NCI-H82 treated with DMSO at 0.1 percent for 48 hours (cell line): ENCODE data around the gene SYNDIG1.

Experiments
- DNase-seq: peaks from one replicate; lab custom pipeline; 2025; ENCODE audit not compliant: unreplicated experiment; lab: John Stamatoyannopoulos, UW

Gene SYNDIG1

DNA sequence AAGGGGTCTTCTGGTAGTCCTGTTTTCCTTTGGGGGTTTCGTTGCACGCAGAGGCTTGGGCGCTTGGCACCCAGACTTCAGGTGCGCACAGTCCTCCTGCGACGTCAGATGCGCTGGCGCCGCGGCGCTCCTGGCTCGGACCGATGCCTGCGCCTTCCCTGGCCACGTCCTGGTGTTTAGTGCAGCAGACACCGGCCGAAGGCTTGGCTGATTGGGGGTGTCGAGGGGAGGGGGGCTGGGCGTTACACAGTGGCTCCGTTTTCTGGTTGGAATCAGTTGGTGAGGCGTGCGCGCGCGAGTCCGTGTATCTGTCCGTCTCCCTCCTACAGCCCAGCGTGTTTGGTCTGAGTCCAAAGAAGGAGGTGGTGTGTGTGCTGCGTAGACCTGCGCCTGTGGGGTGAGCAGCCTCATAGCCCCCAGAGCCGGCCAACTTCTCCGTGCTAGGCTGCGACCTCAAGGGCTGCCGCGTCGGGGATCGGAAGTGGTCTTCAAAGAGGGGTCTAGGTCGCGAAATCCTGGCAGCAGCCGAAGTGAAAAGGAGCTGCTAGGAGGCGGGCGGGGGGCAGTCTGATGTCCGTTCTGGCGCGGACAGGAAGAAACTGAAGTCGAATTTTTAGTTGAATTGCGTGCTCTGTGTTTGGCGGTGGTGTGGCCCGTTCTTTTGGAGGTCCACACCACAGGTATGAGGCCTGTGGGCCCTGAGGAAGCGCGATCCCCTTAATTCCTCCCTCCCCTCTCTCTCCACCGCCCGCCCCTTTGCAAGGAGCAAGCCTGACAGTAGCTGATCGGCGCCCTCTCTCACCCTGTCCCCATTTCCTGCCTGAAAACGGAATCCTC, 1.5 kb downstream of the SYNDIG1 start:
- peak; percentile 1 for DNase-seq

DNA sequence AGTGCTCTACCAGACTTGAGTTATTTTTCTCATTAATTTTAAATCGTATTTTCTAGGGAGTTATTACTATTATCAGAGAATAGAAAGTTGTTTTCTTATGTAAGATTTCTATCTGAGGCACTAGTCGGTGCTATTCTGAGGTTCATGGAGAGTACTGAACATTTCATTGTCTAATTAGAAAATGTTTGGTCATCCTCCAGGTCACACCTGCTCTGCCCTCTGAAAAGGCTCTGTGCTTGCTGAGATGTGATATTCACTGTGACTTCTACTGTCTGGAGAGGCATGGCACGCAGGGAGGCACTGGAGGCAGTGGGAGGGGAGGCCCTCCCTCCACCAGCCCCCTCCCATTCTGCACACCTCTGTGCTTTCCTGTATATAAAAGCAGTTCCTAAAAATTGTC, 3.0 kb downstream of the SYNDIG1 start:
- no peak for DNase-seq

DNA sequence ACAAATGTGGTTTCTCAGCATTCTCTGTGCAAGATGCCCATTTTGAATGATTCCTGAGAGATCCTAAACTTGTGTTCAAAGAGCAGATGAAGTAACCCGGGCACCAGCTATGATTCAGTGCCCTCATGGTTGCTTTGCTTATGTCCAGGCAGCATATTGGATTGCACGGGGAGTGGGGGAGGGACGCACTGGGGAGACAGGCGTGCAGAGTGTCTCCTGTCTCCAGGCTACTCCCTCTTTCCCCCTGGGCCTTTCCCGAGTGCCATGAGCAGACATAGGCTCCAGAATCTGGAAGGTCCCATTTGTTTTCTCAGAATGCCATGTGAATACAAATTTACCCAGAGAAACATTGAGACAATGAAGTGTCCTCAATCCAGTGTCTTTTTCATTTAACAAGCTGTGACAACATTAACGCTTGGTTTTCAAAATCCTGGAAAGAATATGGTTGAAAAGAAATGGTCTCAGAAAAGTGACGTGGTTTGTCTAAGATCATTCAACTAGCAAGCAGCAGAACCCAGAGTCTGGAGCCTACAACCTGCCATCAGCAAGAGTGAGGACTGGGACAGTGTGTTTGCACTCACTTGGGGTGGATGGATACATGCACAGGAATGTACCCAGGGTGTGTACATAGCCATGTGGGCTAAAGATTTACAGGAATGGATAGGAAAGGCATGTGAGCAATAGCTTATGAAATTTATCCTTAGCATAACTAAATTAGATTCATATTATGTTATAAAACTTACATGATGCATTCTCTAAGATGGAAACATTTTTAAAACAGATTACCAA, 4.2 kb downstream of the SYNDIG1 start:
- no peak for DNase-seq

DNA sequence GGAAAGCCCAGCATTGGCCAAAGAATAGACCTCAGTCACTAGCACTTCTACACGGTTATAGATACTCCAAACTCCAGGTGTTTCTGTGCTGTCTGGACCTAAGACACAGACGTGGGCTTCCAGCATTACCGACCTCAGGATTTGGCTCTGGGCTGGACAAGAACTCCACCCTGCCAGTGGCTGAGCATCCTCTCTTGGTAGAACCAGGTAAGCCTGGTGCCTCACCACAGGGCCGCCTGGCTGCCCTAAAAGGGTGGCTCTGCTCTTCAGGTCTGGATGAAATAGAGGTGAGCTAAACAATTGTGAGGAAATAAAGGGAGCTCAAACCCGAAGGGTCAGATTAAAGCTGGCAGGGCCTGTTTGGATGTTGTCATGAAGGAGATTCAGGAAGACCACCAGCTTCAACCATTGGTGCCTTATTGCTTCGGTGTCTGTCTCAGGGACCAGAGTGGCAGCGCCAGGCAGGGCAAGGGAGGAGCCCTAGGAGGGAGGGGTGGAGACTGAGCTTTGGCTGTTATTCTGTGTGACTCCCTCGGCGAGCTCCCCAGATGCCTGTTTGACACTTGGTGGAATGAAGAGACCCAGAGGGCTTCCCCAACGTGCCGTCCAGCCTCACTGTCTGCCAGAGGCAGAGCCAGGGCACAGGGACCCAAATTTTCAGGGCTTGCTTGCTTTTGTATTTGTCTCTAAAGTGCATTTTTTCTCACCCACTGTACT, 8.6 kb downstream of the SYNDIG1 start:
- no peak for DNase-seq

DNA sequence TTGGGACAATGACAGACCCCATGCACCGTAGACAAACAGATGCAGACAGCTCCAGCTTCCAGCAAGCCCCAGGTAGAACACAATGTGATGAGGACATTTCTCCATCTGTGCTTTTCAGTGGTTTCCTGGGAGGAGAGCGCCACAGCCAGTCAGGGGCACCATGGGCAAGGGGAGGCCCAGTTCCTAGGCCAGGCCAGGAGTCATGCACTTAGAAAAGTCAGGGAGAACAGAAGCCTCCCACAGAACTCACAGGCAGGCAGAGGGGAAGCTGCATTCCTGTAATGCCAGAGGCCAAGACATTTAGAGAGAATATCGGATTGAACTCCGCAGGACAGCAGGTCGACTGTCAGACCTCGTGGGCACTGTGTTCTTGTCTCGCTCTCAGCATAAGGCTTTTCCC, 9.2 kb downstream of the SYNDIG1 start:
- DNase-seq: no peak

DNA sequence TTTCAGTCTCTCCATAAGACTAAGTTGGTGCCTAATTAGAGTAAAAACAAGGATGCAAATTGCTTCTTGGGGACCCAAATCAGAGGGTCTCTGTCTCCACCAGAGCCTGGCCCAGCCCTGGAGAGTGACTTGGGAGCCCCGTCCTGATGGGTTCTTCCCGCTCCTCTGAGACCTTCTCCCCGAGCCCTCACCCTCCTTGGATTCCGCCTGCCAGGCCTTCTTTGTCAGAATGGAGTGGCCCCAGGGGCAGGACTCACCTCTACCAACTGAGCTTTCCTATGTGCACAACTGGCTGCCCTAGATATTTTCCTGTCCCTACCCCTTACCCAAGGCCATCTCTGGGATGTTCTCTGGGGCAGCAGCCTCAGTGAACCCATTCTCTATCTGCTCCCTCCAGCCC, 9.7 kb downstream of the SYNDIG1 start:
- DNase-seq: no peak

DNA sequence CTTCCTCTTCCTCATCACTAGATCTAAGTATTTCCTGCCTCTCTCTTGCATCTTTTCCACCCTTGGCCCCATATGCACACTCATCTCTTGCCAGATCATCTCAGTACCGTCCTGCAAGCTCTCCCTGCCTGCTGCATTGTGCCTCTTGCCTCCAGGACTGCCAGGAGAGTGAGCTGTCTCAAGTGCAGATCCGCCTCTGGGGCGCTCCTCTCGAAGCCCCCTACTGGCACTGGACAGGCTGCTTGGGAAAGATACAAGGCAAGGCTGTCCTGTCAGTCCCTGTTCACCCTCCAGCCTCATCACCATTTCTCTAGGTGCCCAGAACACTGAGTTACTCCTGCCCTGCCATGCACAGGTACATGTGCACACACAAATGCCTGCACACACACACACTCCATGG, 10.2 kb downstream of the SYNDIG1 start:
- no peak for DNase-seq

DNA sequence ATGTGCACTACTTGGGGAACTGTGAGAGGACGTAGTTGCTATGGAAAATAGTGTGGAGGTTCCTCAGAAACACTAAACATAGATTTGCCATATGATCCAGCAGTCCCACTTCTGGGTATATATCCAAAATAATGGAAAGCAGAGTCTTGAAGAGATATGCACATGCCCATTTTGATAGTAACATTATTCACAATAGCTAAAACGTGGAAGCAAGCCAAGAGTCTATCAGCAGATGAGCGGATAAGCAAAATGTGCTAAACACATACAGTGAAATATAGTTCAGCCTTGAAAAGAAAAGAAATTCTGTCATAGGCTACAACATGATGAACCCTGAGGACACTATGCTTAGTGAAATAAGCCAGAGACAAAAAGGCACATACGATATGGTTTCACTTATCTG, 11.1 kb downstream of the SYNDIG1 start:
- DNase-seq: no peak

DNA sequence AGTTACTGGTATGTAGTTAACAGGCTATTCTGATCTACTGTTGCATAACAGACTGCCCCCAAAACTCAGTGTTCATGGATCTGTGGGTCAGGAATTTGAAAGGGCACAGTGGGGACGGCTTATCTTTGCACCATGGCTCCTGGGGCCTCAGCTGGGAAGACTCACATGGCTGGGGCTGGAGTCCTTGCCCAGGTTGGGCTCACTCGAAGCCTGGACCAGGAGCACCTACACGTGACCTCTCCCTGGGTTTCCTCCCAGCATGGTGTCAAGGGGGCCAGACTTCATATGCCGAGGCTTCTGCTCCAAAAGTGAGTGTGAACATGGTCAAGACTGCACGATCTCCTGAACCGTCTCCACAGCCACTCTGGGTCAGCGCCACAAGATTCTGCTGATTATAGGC, 11.7 kb downstream of the SYNDIG1 start:
- no peak for DNase-seq

DNA sequence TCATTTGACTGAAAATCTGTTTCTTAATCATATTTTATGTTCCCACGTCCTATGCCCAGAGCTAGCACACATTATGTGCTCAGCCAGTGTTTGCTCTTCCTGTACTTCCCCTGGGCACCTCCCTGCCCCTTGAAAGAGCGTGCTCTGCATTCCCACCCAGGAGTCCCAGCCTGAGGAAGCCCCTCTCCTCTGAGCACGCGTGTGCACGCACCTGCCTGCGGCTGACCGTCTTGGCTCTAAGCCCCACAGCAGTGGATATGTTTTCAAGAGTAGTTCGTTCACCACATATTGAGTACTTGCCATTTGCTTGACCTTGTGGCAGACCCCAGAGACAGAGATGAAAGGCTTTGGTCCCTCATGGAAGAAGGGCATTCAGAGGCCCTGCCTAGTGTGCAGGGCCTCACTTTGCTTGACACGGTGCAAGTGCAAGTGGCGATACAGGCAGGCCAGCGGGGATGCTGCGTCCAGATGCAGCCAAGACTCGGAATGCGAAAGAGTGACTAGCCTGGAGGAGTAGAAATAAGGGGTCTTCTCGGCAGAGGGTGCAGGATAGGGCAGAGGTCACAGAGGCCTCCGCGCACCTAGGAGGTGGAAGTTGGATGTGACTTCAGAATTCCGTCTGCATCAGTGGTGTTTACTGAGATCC, 14.1 kb downstream of the SYNDIG1 start:
- no peak for DNase-seq

DNA sequence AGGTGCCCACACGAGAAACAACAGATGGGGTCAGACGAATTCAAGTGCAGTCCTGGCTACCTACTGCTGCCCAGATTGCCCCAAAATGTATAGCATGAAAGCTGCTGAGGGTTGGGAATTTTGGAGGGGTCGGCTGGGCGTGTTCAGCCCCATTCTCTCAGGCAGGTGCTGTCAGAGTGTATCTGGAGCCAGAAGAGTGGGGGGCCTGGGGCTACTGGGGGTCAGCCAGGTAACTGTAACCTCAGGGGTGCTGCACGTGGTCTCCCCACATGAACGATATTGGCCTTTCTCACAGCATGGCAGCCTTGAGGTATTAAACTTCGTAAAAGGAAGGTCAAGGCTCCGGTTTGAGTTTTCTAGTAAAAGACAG, 14.6 kb downstream of the SYNDIG1 start:
- no peak for DNase-seq

DNA sequence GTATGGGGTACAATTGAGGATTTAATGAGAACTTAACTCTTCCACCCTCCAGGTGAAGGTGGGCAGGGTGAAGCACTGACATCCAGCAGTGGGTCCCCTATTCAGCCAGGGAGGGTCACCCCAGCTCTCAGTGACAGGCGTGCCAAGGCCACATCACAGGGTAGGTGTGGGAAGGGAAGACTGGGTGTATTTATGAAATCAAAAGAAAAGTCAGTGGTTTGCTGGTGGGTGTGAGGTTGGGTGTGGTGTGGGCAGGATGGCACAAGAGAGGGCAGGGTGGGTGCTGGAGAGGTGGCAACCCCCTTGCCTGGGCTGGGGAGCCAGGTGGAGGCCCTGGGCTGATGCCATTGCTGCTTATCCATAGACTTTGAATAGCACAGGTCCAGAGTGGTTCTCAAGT, 16.6 kb downstream of the SYNDIG1 start:
- no peak for DNase-seq

DNA sequence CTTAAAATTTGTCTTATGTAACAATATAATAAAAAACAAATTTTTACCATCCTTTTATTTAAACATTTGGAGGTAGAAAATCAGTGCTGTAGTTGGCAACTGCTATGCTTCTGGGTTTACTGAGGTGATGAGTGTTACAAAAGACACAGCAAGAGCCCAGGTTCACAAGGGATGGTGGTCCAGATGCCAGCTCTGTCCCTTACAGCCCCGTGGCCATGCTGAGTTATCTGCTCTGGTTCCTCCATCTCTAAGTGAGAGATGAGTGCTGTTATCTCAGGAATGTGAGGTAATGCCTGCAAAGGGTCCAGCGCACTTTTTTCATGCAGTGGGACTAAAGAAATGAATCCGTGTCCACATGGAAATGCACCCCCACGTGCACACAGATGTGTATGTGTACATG, 17.8 kb downstream of the SYNDIG1 start:
- DNase-seq: no peak

DNA sequence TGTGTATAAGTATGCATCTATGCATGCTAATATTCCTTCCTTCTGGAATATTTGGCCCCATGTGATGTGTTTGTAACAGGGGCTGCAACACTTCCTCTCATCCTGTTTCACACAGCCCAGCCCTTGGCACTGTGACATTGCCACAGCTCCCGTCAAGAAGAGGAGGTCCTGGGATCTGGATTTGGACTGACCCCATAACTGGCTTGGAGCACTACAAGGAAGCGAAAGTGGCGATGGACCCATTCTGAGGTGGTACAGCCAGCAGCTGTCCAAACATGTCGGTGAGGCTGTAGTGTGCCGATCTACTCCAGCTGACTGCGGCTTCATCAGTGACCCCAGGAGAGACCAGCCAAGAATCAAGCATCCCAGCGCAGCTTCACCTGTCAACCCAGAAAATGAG, 18.2 kb downstream of the SYNDIG1 start:
- no peak for DNase-seq

DNA sequence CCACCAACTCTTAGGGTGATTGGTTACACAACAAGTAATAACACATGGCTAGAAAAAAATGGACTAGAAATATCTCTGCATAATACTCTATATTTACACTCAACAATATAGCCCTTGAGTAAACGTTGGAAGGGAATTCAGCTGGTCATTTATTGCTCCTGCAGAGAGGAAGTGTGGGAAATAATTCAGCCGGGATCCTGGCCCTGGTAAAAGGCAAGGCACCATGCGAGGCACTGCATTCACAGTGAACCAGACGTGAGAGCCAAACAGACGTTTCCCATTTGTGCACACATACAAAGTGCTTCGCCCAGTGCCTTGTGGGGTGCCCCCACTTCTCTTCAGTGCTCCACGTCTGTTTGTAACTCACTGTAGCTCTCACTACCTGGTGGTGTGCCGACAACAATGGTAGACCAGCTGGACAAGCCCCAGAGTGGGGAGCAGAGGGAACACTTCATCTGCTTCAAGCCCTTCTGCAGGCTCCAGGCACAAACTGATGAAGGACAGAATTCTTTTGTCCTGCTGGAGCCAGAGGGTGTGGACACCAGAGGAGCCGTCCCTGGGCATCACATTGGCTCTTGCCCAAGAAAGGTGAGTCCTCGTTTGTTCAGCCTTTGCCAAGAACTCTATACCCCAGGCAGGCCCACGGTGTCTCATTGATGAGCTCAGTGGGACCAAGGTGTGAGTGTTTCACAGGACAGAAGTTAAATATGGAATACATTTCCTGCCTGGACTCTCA, 18.8 kb downstream of the SYNDIG1 start:
- no peak for DNase-seq

DNA sequence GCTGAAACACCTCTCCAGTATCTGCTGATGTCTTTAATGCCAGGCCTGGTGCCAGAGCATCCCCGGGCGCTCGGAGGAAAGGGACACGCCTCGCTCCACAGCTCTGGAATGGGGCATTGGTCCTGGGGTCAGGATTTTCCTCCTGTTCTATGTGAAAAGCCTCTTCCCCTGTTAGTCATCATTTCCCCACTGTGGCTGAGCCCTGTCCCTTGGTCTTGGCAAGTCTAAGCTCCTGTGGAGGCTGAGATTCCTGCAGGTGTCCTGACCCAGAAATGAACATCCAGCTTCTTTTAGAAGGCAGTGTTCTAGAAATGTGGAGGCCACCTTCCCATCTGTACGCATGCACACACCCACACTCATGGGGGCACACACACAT, 19.4 kb downstream of the SYNDIG1 start:
- no peak for DNase-seq

DNA sequence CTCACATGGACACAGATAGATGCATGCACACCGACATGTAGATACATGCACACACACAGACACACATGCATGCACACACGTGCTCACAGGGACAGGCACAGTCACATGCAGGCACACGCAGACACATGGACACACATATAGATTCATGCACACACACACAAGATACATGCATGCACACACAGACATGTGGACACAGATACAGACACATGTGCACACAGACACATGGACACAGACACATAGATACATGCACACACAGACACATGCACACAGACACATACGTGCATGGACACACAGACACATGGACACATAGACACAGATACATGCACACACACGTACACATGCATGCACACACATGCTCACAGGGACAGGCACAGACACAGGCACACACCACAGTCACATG, 19.8 kb downstream of the SYNDIG1 start:
- DNase-seq: no peak

DNA sequence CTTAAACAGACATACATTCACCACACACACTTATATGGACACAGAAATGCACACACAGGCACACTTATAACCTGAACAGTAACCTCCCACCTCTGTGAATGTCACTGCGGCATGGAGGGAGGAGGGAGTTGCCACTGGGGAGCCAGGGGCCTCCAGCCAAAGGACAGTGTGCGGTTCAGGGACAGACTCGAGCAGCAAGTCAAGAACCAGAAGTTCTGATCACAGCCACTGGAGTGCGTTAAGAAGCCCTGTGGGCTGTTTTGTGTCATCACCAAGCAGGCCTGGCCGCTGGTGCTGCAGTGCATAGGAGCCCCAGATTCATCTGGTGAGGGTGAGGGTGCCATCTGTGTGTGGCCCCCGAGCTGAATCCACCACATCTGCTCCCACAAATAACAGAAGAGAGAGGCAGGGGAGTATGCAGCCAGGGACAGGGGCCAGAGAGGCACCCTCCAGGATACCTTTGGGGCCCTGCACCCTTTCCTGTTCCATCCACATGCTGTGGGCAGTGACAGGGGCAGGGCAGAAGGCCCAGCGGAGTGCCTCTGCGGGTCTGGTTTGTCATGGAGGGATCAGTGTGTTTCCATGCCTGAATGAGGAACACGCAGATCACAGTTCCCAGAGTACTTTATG, 20.3 kb downstream of the SYNDIG1 start:
- DNase-seq: no peak

DNA sequence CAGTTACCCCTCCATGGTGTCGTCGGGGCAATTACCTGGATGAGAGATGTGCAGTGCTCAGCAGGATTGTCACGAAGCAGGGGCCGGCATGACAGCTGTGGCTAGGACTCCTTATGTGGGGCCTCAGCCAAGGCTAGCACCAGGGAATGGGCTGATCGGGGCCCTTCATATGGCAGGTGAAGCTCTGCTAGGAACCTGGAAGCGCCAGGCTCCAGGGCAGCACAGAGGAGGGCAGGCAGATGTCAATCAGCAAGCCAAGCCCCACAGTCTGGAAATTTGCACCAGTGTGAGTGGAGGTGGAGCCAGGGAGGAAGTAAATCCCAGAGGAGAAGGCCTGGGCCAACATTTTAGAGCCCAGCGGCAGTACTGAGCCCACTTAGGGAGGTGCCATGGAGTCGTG, 21.2 kb downstream of the SYNDIG1 start:
- DNase-seq: no peak

DNA sequence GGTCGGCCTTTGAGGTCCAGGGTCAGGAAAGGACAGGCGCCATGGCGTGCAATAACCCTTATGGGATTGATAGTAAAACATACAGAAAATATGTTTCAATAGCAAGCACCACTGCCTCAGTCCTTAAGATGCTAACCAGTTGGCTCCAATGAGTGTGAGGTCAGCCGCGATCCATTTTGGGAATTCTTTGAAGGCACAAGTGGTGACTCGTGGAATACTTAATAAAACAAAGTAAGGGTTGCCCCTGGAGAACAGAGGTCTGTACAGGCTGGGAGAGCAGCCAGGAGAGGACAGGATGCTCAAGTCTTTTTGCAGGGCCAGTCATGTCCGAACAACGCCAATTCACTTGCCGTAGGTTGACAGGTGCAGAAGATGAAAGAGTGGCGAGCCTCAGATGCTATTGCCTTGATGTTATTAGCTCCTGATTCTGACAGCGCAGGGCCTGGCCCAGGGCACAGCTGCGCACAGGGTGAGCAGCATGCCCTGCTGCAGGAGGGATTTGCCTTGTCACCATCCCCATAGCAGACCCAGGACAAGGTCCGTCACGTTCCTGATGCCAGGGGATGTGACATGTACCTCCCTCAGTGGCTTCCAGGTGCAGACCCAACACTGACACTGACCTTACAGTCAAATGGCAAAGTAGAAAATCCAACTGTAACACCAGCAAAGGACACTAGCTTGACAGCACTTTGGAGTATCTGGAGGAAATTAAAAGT, 21.8 kb downstream of the SYNDIG1 start:
- no peak for DNase-seq
